ENCODE measurements around the gene NQO1. TPM values are rescaled to one million over a fixed set of nuclear protein-coding genes. Genes with fewer than 3 reads are reported as not detected.

Gene NQO1
- total and polyA plus RNA-seq, 4 donors: 0.92 to 5.5 (median 1.9) TPM

GRCh38 chr16:69747115-69747514, 20.8 kb upstream of the NQO1 start:
- Histone ChIP-seq H3K9me3 (ENCODE audit: control insufficient read depth in 4 of 4, low read length in 3 of 4) (no peaks in the 10 kb centered on the region), H3K4me3 (ENCODE audit: low read depth in 1 of 3, low read length in 3 of 3) (no peak overlapping the region), H3K9ac (ENCODE audit: low read depth in 1 of 2, low read length in 2 of 2) (no peak overlapping the region), H3K27ac (ENCODE audit: low read depth in 1 of 2, low read length in 2 of 2) (no peak overlapping the region), H3K4me1 (ENCODE audit: control insufficient read depth in 4 of 4, insufficient read depth in 4 of 4, low read length in 3 of 4) (no peaks in the 10 kb centered on the region), H3K36me3 (ENCODE audit: control insufficient read depth in 4 of 4, insufficient read depth in 3 of 4, low read depth in 1 of 4, low read length in 3 of 4) (peaks cover 18 to 70% (median 54%) of the 10 kb centered on the region in 4 donors), H3K27me3 (ENCODE audit: control insufficient read depth in 4 of 4, insufficient read depth in 4 of 4, low read length in 3 of 4) (no peaks in the 10 kb centered on the region)
- WGBS: 95% methylated on average over 8 of the region's 8 CpGs
- TF ChIP-seq YY1 (IDR thresholded peaks at IDR 0.05): no peak
- TF ChIP-seq, protein P1, sequence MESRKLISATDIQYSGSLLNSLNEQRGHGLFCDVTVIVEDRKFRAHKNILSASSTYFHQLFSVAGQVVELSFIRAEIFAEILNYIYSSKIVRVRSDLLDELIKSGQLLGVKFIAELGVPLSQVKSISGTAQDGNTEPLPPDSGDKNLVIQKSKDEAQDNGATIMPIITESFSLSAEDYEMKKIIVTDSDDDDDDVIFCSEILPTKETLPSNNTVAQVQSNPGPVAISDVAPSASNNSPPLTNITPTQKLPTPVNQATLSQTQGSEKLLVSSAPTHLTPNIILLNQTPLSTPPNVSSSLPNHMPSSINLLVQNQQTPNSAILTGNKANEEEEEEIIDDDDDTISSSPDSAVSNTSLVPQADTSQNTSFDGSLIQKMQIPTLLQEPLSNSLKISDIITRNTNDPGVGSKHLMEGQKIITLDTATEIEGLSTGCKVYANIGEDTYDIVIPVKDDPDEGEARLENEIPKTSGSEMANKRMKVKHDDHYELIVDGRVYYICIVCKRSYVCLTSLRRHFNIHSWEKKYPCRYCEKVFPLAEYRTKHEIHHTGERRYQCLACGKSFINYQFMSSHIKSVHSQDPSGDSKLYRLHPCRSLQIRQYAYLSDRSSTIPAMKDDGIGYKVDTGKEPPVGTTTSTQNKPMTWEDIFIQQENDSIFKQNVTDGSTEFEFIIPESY (IDR thresholded peaks at IDR 0.05): no peak
- TF ChIP-seq RAD21 (IDR thresholded peaks at IDR 0.05): no peak
- TF ChIP-seq SP1 (IDR thresholded peaks at IDR 0.05): no peak
- TF ChIP-seq NR2F2 (IDR thresholded peaks at IDR 0.05): no peak
- no peak for TF ChIP-seq ATF3 (IDR thresholded peaks at IDR 0.05)
- no peak for TF ChIP-seq GABPA (IDR thresholded peaks at IDR 0.05 in 1 of 2, conservative IDR thresholded peaks at IDR 0.05 in 1 of 2)
- TF ChIP-seq REST (IDR thresholded peaks at IDR 0.05): no peak
- TF ChIP-seq HNF4G (IDR thresholded peaks at IDR 0.05): no peak
- no peak for TF ChIP-seq CTCF (IDR thresholded peaks at IDR 0.05; ENCODE audit: low read depth, low read length, missing input control)
- TF ChIP-seq JUND (IDR thresholded peaks at IDR 0.05): no peak
- no peak for TF ChIP-seq MAX (IDR thresholded peaks at IDR 0.05)
- no peak for TF ChIP-seq EGR1 (IDR thresholded peaks at IDR 0.05; ENCODE audit: low read depth in 2 of 2)
- no peak for TF ChIP-seq FOXA1 (IDR thresholded peaks at IDR 0.05)
- TF ChIP-seq HNF4A (conservative IDR thresholded peaks at IDR 0.05): no peak
- no peak for TF ChIP-seq TAF1 (conservative IDR thresholded peaks at IDR 0.05)
- DNase-seq (ENCODE audit: low spot score): no peak

GRCh38 chr16:69745959-69746358, 19.6 kb upstream of the NQO1 start:
- no peaks in the 10 kb centered on the region for H3K27me3 ChIP-seq (ENCODE audit: control insufficient read depth in 4 of 4, insufficient read depth in 4 of 4, low read length in 3 of 4)
- H3K4me1 ChIP-seq (ENCODE audit: control insufficient read depth in 4 of 4, insufficient read depth in 4 of 4, low read length in 3 of 4): peaks cover 0 to 6% (median under 1%) of the 10 kb centered on the region in 4 donors
- peaks cover 18 to 81% (median 59%) of the 10 kb centered on the region in 4 donors for H3K36me3 ChIP-seq (ENCODE audit: control insufficient read depth in 4 of 4, insufficient read depth in 3 of 4, low read depth in 1 of 4, low read length in 3 of 4)
- no peaks in the 10 kb centered on the region for H3K9me3 ChIP-seq (ENCODE audit: control insufficient read depth in 4 of 4, low read length in 3 of 4)
- no peak overlapping the region for H3K9ac ChIP-seq (ENCODE audit: low read depth in 1 of 2, low read length in 2 of 2)
- no peak for DNase-seq (ENCODE audit: low spot score)
- no peak overlapping the region for H3K27ac ChIP-seq (ENCODE audit: low read depth in 1 of 2, low read length in 2 of 2)
- TF ChIP-seq EGR1 (IDR thresholded peaks at IDR 0.05; ENCODE audit: low read depth in 2 of 2) (no peak), HNF4G (IDR thresholded peaks at IDR 0.05) (no peak)
- WGBS: 87% methylated on average over 10 of the region's 10 CpGs
- no peak overlapping the region for H3K4me3 ChIP-seq (ENCODE audit: low read depth in 1 of 3, low read length in 3 of 3)
